Sigmoid colon (tissue), 7 donors: ENCODE measurements around the gene GPR39. TPM values are rescaled to one million over a fixed set of nuclear protein-coding genes. Genes with fewer than 3 reads are reported as not detected.
A peak's percentile ranks its signal among the peaks of the same experiment; 100 is the strongest.

Experiments
- DNase-seq: peaks from one replicate; pipeline ENCODE4 v3.0.0-alpha.2; 2019
- H3K27ac ChIP-seq, 4 donors: fragments of 200-600 bp; sonication (generic); one replicate each; pipeline ENCODE4 v1.5.1; 2016 to 2019; ENCODE audit warnings: mild to moderate bottlenecking in 1 of 4
- H3K27me3 ChIP-seq, 3 donors: fragments of 200-600 bp; sonication (generic); one replicate each; pipeline ENCODE4 v1.5.1; 2019; ENCODE audit warnings: mild to moderate bottlenecking in 1 of 3
- H3K36me3 ChIP-seq, 4 donors: fragments of 200-600 bp; sonication (generic); one replicate each; pipeline ENCODE4 v1.5.1; 2016 to 2019
- H3K4me1 ChIP-seq, 4 donors: fragments of 200-600 bp; sonication (generic); one replicate each; pipeline ENCODE4 v1.5.1; 2017 to 2019
- H3K4me3 ChIP-seq, 4 donors: fragments of 200-600 bp; sonication (generic); one replicate each; pipeline ENCODE4 v1.5.1; 2017 to 2019; ENCODE audit warnings: mild to moderate bottlenecking in 2 of 4, moderate library complexity in 1 of 4
- H3K9me3 ChIP-seq, 4 donors: fragments of 200-600 bp in 3 of 4; sonication (generic) in 3 of 4; one replicate each; pipeline versions ENCODE4 v1.5.1 to v1.6.1; 2013 to 2019
- CTCF ChIP-seq, 4 experiments: fragments of 450-650 bp in 3 of 4; fragments of 200-600 bp in 1 of 4; IDR thresholded peaks; one replicate each; pipeline ENCODE4 v1.5.1; 2016 to 2019; ENCODE audit warnings: antibody characterized with exemption in 4 of 4, mild to moderate bottlenecking in 3 of 4, moderate library complexity in 2 of 4
- EP300 ChIP-seq, 4 donors: sonication (generic); formaldehyde crosslinking; IDR thresholded peaks; one replicate each; pipeline ENCODE4 v1.6.1; 2017; ENCODE audit warnings: antibody characterized with exemption in 4 of 4
- POLR2A ChIP-seq, 2 donors: fragments of 450-650 bp; IDR thresholded peaks; one replicate each; pipeline ENCODE4 v1.6.1; 2016; ENCODE audit warnings: antibody characterized with exemption in 2 of 2, mild to moderate bottlenecking in 2 of 2, moderate library complexity in 2 of 2
- POLR2AphosphoS5 ChIP-seq, 4 donors: sonication (generic); formaldehyde crosslinking; IDR thresholded peaks; one replicate each; pipeline ENCODE4 v1.6.1; 2017; ENCODE audit warnings: antibody characterized with exemption in 4 of 4
- WGBS, 2 donors: extraction: QIAGEN DNeasy Blood & Tissue Kit; methylation state at CpG; one replicate each; pipeline ENCODE4 v1.1.7; 2013; 5-methylcytosine and 5-hydroxymethylcytosine counted together
- intact Hi-C: fragments of 100-400 bp; cut with DNase I; formaldehyde crosslinking; loops from one replicate; pipeline ENCODE4 v1.15.1; 2023
- polyA plus RNA-seq, 3 donors: library from polyadenylated mRNA; stranded (reverse); fragments of 200-250 nt; gene quantifications; one replicate each; pipeline ENCODE4 v1.2.3, GENCODE V29; 2013
- total RNA-seq, 4 donors: library from RNA; depleted of rRNA; stranded (reverse); fragments of >200 nt; gene quantifications; one replicate each; pipeline ENCODE4 v1.1.0, GENCODE V29; 2016
- donor health status: healthy with polysubstance abuse.
- donor health status: Bipolar disorder and iron deficiency.
- donor health status: healthy.

GPR39 gene
- total and polyA plus RNA-seq, 7 donors: 0.28 to 7.7 (median 1.6) TPM; not detected in 1

GRCh38 chr2:132412021-132412420, 4.6 kb upstream of the GPR39 start:
- WGBS, 2 donors: 78 to 86% methylated on average over 1 of the region's 1 CpG
- intact Hi-C loops: no loop called here
- Histone ChIP-seq H3K27ac (no peak overlapping the region), H3K27me3 (no peaks in the 10 kb centered on the region), H3K4me3 (no peak overlapping the region), H3K36me3 (no peaks in the 10 kb centered on the region), H3K4me1 (peaks cover 0 to 18% (median 7%) of the 10 kb centered on the region in 4 donors), H3K9me3 (no peaks in the 10 kb centered on the region)
- TF ChIP-seq EP300 (IDR thresholded peaks at IDR 0.05): no peak
- no peak for TF ChIP-seq POLR2A (IDR thresholded peaks at IDR 0.05)
- TF ChIP-seq POLR2AphosphoS5 (IDR thresholded peaks at IDR 0.05): no peak
- TF ChIP-seq CTCF (IDR thresholded peaks at IDR 0.05): no peak
- DNase-seq: no peak

- Histone ChIP-seq H3K36me3 (no peaks in the 10 kb centered on the region), H3K9me3 (no peaks in the 10 kb centered on the region), H3K27me3 (no peaks in the 10 kb centered on the region), H3K27ac (no peak overlapping the region), H3K4me1 (peaks cover 0 to 18% (median 7%) of the 10 kb centered on the region in 4 donors), H3K4me3 (no peak overlapping the region)
- 32 to 74% methylated on average over 6 of the region's 6 CpGs for WGBS, 2 donors
- intact Hi-C loops: no loop called here
- no peak for DNase-seq
- TF ChIP-seq POLR2A (IDR thresholded peaks at IDR 0.05) (no peak), EP300 (IDR thresholded peaks at IDR 0.05) (no peak), CTCF (IDR thresholded peaks at IDR 0.05) (no peak), POLR2AphosphoS5 (IDR thresholded peaks at IDR 0.05) (no peak)
Observed at GRCh38 chr2:132414081-132414480, 2.5 kb upstream of the GPR39 start.

- WGBS, 2 donors: 8 to 48% methylated on average over 9 of the region's 9 CpGs
- no peak for DNase-seq
- H3K27ac ChIP-seq: peak overlapping the region in 2 of 4 donors; percentile 61 to 68
- H3K4me3 ChIP-seq: peak overlapping the region in 3 of 4 donors; percentile 59 to 63 (median 59)
- no peak for TF ChIP-seq CTCF (IDR thresholded peaks at IDR 0.05)
- no peaks in the 10 kb centered on the region for H3K9me3 ChIP-seq
- no peaks in the 10 kb centered on the region for H3K27me3 ChIP-seq
- intact Hi-C loops: no loop called here
- no peaks in the 10 kb centered on the region for H3K36me3 ChIP-seq
- H3K4me1 ChIP-seq: peaks cover 0 to 18% (median 7%) of the 10 kb centered on the region in 4 donors
Observed at GRCh38 chr2:132415256-132415914, 1.2 kb upstream of the GPR39 start.

- intact Hi-C loops: no loop called here
- WGBS, 2 donors: 2 to 4% methylated on average over 60 of the region's 60 CpGs
- peak overlapping the region; percentile 39 to 63 (median 59) for H3K4me3 ChIP-seq
- H3K4me1 ChIP-seq: peaks cover 0 to 18% (median 7%) of the 10 kb centered on the region in 4 donors
- H3K27ac ChIP-seq: peak overlapping the region in 3 of 4 donors; percentile 9 to 68 (median 61)
- peak; percentile 78 for DNase-seq
- no peaks in the 10 kb centered on the region for H3K9me3 ChIP-seq
- no peaks in the 10 kb centered on the region for H3K27me3 ChIP-seq
- no peak for TF ChIP-seq POLR2A (IDR thresholded peaks at IDR 0.05)
- TF ChIP-seq POLR2AphosphoS5 (IDR thresholded peaks at IDR 0.05): peak in 1 of 4 donors; percentile 17
- H3K36me3 ChIP-seq: no peaks in the 10 kb centered on the region
Observed at GRCh38 chr2:132415915-132416722, 486 bp upstream of the GPR39 start.

GRCh38 chr2:132417430-132418035, 928 bp downstream of the GPR39 start:
- no peak for DNase-seq
- TF ChIP-seq POLR2A (IDR thresholded peaks at IDR 0.05) (no peak), POLR2AphosphoS5 (IDR thresholded peaks at IDR 0.05) (no peak), EP300 (IDR thresholded peaks at IDR 0.05) (no peak), CTCF (IDR thresholded peaks at IDR 0.05) (no peak)
- intact Hi-C loops: no loop called here
- 65 to 91% methylated on average over 30 of the region's 30 CpGs for WGBS, 2 donors
- Histone ChIP-seq H3K27me3 (no peaks in the 10 kb centered on the region), H3K4me3 (no peak overlapping the region), H3K9me3 (no peaks in the 10 kb centered on the region), H3K27ac (no peak overlapping the region), H3K36me3 (no peaks in the 10 kb centered on the region), H3K4me1 (peaks cover 0 to 18% (median 7%) of the 10 kb centered on the region in 4 donors)
